Measurements from ENCODE around the gene TNRC6A.
A peak's percentile ranks its signal among the peaks of the same experiment; 100 is the strongest.

The TNRC6A gene

DNA sequence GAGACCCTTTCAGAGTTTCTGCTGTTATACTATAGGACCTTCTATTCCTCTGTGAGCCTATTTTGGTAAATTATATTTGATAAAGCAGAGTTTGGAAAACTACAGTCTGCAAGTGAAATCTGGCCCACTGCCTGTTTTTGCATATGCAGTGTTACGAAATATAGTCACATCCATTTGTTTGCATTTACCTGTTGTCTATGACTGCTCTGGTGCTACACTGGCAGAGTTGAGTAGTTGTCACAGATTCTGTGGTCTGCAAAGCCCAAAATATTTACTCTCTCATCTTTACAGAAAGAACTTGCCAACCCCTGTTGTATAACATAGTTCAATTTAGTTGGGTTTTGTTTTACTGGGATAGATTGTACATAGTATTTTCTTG is 42.3 kb downstream of the TNRC6A start:
- POLR2A ChIA-PET (ENCODE audit: low non-redundant PET) = no interaction called here
- no peak overlapping the region for H3K27ac ChIP-seq
- no peak for DNase-seq (ENCODE audit: low spot score)
- TF ChIP-seq, protein P1, sequence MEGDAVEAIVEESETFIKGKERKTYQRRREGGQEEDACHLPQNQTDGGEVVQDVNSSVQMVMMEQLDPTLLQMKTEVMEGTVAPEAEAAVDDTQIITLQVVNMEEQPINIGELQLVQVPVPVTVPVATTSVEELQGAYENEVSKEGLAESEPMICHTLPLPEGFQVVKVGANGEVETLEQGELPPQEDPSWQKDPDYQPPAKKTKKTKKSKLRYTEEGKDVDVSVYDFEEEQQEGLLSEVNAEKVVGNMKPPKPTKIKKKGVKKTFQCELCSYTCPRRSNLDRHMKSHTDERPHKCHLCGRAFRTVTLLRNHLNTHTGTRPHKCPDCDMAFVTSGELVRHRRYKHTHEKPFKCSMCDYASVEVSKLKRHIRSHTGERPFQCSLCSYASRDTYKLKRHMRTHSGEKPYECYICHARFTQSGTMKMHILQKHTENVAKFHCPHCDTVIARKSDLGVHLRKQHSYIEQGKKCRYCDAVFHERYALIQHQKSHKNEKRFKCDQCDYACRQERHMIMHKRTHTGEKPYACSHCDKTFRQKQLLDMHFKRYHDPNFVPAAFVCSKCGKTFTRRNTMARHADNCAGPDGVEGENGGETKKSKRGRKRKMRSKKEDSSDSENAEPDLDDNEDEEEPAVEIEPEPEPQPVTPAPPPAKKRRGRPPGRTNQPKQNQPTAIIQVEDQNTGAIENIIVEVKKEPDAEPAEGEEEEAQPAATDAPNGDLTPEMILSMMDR (conservative IDR thresholded peaks at IDR 0.05; ENCODE audit: low read depth) = no peak
- CTCF ChIA-PET = no interaction called here

DNA sequence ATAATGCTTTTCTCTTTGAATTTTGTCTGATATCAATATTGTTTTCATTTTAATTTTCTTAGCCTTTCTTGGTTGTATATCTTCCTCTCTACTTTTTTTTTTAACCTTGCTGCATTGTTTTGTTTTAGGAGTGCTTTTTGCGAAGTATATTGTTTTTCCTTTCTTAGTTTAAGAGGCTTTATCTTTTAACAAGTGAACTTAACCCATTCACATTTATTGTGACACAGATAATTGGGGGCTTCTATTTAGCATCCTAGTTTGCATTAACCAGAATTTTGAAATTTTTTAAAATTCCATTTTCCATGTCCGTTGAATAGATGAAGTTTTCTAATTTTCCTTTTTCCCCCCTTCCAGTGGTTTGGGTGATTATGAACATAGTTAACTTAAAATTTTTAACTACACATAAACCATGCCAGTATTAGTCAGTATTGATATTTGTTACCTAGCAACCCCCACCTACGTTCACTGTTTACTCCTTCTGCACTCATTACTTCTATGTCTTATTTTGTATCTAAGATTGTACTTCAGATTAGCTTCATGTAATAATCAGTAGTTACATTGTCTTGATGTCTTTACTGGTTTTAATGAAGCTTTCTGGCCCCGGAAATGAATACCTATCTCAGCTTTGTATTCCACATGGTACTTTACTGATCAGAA is 44.4 kb downstream of the TNRC6A start:
- no peak overlapping the region for H3K27ac ChIP-seq
- ChIA-PET POLR2A (ENCODE audit: low non-redundant PET) (no interaction called here), CTCF (no interaction called here)
- DNase-seq (ENCODE audit: low spot score) = no peak
- TF ChIP-seq, protein P1 (conservative IDR thresholded peaks at IDR 0.05; ENCODE audit: low read depth) = no peak

DNA sequence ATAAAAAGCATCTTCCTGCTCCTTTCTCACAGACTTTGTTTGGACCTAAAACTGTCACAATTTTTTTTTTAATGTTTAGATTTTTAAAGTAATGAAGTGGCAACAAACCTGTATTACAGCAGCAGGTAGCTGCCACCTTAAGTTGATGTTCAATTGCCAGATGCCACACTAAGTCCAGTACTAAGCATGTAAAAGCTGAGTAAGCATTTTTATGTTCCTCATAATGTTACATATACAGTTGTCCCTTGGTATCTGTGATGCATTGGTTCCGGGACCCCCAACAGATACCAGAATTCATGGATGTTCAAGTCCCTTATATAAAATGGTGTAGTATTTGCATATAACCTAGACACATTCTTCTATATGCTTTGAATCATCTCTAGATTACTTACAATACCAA is 45.1 kb downstream of the TNRC6A start:
- no peak overlapping the region for H3K27ac ChIP-seq
- DNase-seq (ENCODE audit: low spot score) = no peak
- ChIA-PET POLR2A (ENCODE audit: low non-redundant PET) (no interaction called here), CTCF (no interaction called here)
- TF ChIP-seq, protein P1 (conservative IDR thresholded peaks at IDR 0.05; ENCODE audit: low read depth) = no peak

DNA sequence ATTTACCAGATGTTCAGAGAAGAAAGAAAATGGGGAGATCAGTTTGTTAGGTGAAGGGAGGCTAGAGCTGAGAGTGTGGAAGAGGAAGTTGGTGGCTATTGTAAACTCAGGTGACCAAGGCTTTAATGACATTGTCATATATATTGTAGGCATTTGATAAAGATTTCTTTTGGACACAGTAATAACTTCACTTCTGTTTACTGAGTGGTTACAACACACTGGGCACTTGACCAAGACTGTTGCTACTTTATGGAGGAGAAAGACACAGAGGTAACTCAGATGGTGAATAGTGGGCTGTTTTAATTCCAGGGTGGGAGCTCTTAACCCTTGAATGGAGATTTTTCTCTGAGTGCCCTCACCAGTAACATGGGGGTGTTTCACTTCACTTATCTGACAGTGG is 46.0 kb downstream of the TNRC6A start:
- ChIA-PET POLR2A (ENCODE audit: low non-redundant PET) (no interaction called here), CTCF (no interaction called here)
- TF ChIP-seq, protein P1 (conservative IDR thresholded peaks at IDR 0.05; ENCODE audit: low read depth) = no peak
- DNase-seq (ENCODE audit: low spot score) = no peak
- H3K27ac ChIP-seq = no peak overlapping the region

DNA sequence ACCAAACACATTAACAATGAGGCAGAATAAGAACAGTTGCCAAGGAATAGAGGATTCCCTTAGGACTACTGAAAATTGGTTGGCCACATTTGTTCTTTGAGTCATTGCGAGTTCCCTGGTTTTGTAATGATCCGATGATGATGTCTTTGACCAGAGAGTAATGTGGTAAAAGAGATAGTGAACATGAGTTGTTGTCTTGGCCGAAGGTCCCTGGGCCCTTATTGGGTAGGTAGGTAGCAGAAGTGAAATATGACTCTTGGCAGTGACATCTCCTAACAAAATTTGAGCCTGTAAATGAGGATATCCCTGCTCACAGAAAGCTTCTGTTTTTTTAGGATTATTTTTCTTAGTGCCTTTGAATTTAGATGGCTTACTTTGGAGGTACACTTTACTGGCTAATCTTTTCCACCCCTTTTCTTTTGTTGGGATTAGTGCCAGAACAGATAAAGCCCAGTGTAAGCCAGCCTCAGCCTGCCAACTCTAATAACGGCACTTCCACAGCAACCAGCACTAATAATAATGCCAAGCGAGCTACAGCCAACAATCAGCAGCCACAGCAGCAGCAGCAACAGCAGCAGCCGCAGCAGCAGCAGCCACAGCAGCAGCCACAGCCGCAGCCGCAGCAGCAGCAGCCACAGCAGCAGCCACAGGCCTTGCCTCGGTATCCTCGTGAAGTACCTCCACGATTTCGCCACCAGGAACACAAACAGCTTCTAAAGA is 47.2 kb downstream of the TNRC6A start:
- TF ChIP-seq, protein P1 (conservative IDR thresholded peaks at IDR 0.05; ENCODE audit: low read depth) = no peak
- CTCF ChIA-PET = interaction anchor here (0.6 kb wide), 1 partner anchor 14 kb away, joined by 5 read pairs; no protein-coding TSS in a partner anchor
- H3K27ac ChIP-seq = 0 out of 2 replicates have a peak overlapping the region, but pooled peaks have one; percentile 41
- no peak for DNase-seq (ENCODE audit: low spot score)
- POLR2A ChIA-PET (ENCODE audit: low non-redundant PET) = no interaction called here

DNA sequence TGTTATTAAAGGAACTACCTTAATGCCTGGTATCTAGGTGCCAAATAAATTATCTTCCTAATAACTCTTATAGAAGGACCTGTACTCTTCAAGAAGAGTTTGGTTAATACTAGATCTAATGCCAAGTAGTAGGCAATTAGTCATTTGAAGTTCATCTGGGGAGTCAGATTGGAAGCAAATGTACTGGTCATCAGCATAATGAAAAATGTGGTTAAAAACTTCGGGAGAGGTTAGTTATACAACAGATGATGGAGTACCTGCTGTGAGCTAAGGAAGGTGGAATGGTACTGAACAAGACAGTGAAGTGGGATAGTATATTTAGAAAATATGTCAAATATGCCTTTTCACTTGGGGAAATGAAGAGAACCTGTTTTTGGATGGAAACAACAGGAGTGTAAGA is 49.2 kb downstream of the TNRC6A start:
- TF ChIP-seq, protein P1 (conservative IDR thresholded peaks at IDR 0.05; ENCODE audit: low read depth) = no peak
- CTCF ChIA-PET = interaction anchor here (1.1 kb wide), 1 partner anchor 25 kb away, joined by 4 read pairs; no protein-coding TSS in a partner anchor
- POLR2A ChIA-PET (ENCODE audit: low non-redundant PET) = no interaction called here
- H3K27ac ChIP-seq = no peak overlapping the region
- DNase-seq (ENCODE audit: low spot score) = no peak

All from RWPE1 (cell line).